Measurements from ENCODE around the gene ATP1B3. TPM values are rescaled to one million over a fixed set of nuclear protein-coding genes. Genes with fewer than 3 reads are reported as not detected.
"Not testable (repeated sequence)": the region's sequence is repeated elsewhere in the genome, so short reads cannot be mapped to it uniquely, and the experiment has no call there.

ATP1B3 gene
- total and polyA plus RNA-seq, 2 experiments from 2014 or later, result 123 to 316 TPM

DNA sequence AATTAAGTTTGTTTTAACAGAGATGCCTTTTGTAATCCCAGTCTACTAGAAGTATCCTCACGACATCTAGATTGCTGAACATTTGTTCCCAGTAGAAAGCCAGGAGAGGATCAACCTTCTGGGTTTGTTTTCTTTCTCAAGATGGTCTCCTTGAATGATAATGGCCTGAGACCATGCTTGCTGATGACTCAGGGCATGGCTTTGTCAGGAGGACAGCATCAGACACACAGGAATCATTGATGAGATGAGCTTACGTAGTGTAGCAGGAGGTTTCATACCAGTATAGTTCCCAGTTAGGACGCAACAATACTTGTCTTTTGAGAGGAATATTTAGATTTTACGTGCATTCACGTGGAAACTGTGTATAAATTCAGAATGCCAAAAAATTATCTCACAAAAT, 38.6 kb downstream of the ATP1B3 start:
- no peaks in the 10 kb centered on the region for H3K9me2 ChIP-seq (replicated peaks; ENCODE audit: insufficient read depth)
- no peaks in the 10 kb centered on the region for H3K4me1 ChIP-seq (ENCODE audit: insufficient read depth)
- H3K4me2 ChIP-seq, result no peak overlapping the region
- H4K20me1 ChIP-seq (ENCODE audit: insufficient read depth, poor library complexity, severe bottlenecking), result no peaks in the 10 kb centered on the region
- no peaks in the 10 kb centered on the region for H3K27me3 ChIP-seq
- H3K4me3 ChIP-seq, result no peak overlapping the region
- TF ChIP-seq, protein P1, sequence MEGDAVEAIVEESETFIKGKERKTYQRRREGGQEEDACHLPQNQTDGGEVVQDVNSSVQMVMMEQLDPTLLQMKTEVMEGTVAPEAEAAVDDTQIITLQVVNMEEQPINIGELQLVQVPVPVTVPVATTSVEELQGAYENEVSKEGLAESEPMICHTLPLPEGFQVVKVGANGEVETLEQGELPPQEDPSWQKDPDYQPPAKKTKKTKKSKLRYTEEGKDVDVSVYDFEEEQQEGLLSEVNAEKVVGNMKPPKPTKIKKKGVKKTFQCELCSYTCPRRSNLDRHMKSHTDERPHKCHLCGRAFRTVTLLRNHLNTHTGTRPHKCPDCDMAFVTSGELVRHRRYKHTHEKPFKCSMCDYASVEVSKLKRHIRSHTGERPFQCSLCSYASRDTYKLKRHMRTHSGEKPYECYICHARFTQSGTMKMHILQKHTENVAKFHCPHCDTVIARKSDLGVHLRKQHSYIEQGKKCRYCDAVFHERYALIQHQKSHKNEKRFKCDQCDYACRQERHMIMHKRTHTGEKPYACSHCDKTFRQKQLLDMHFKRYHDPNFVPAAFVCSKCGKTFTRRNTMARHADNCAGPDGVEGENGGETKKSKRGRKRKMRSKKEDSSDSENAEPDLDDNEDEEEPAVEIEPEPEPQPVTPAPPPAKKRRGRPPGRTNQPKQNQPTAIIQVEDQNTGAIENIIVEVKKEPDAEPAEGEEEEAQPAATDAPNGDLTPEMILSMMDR (IDR thresholded peaks at IDR 0.05; ENCODE audit: poor library complexity), result no peak
- no peak for TF ChIP-seq EZH2phosphoT487 (IDR thresholded peaks at IDR 0.05; ENCODE audit: low read depth, severe bottlenecking, unreplicated experiment)
- TF ChIP-seq EZH2 (IDR thresholded peaks at IDR 0.05; ENCODE audit: borderline replicate concordance), result no peak
- no peak overlapping the region for H3K27ac ChIP-seq
- DNase-seq (ENCODE audit: low spot score), result no peak
- H2AFZ ChIP-seq, result no peak overlapping the region
- H3K79me2 ChIP-seq, result no peaks in the 10 kb centered on the region
- H3K36me3 ChIP-seq (replicated peaks; ENCODE audit: insufficient read depth, low read depth), result no peaks in the 10 kb centered on the region
- H3K9me3 ChIP-seq (ENCODE audit: low read depth), result no peaks in the 10 kb centered on the region
- 91% methylated on average over 5 of the region's 5 CpGs for WGBS (ENCODE audit: low lambda C conversion rate, missing lambda C conversion rate)

DNA sequence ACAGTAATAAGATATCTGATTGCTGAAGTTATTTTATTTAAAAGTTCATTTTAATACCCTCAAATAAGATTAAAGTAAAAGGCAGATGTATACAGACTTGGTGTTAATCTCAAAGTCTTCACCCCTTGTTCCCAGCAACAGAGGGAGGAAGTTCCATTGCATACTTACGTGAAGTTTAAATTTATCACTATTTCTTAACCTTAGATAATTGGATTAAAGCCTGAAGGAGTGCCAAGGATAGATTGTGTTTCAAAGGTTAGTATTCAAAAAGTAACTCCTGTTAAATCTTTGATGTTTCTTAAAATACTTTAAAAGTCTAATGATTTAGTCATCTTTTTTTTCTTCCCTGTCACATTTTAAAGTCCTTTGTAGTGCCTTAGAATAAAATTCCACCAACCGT, 39.3 kb downstream of the ATP1B3 start:
- no peaks in the 10 kb centered on the region for H3K9me3 ChIP-seq (ENCODE audit: low read depth)
- H3K9me2 ChIP-seq (replicated peaks; ENCODE audit: insufficient read depth), result no peaks in the 10 kb centered on the region
- TF ChIP-seq, protein P1 (IDR thresholded peaks at IDR 0.05; ENCODE audit: poor library complexity), result no peak
- no peak for TF ChIP-seq EZH2 (IDR thresholded peaks at IDR 0.05; ENCODE audit: borderline replicate concordance)
- no peak for TF ChIP-seq EZH2phosphoT487 (IDR thresholded peaks at IDR 0.05; ENCODE audit: low read depth, severe bottlenecking, unreplicated experiment)
- H2AFZ ChIP-seq, result no peak overlapping the region
- H3K27me3 ChIP-seq, result no peaks in the 10 kb centered on the region
- H3K4me3 ChIP-seq, result no peak overlapping the region
- H3K4me2 ChIP-seq, result no peak overlapping the region
- no peaks in the 10 kb centered on the region for H3K4me1 ChIP-seq (ENCODE audit: insufficient read depth)
- no peak for DNase-seq (ENCODE audit: low spot score)
- no peaks in the 10 kb centered on the region for H3K79me2 ChIP-seq
- 69% methylated on average over 2 of the region's 2 CpGs for WGBS (ENCODE audit: low lambda C conversion rate, missing lambda C conversion rate)
- H3K27ac ChIP-seq, result no peak overlapping the region
- no peaks in the 10 kb centered on the region for H3K36me3 ChIP-seq (replicated peaks; ENCODE audit: insufficient read depth, low read depth)
- H4K20me1 ChIP-seq (ENCODE audit: insufficient read depth, poor library complexity, severe bottlenecking), result no peaks in the 10 kb centered on the region

DNA sequence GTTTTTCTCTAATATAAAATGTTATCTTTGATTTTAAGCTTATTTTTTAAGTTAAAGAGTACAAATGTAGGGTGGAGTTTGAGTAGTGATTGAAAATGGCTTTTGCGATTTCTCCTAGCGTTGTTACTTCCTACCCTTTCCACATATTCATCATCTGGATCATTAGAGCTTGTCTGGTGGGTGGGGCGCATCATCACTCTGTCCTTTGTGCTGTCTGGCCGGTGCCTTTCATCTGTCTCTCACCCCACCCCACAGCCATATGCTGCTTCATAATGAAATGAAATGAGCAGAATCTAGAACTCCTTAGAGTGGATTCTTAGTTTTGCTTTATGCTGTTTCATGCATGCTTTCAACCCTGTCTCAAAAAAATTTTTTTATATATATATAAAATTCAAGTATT, 44.3 kb downstream of the ATP1B3 start:
- Histone ChIP-seq H3K9me2 (replicated peaks; ENCODE audit: insufficient read depth) (no peaks in the 10 kb centered on the region), H4K20me1 (ENCODE audit: insufficient read depth, poor library complexity, severe bottlenecking) (no peaks in the 10 kb centered on the region), H3K4me3 (no peak overlapping the region), H2AFZ (no peak overlapping the region), H3K4me1 (ENCODE audit: insufficient read depth) (no peaks in the 10 kb centered on the region), H3K36me3 (replicated peaks; ENCODE audit: insufficient read depth, low read depth) (no peaks in the 10 kb centered on the region), H3K79me2 (no peaks in the 10 kb centered on the region), H3K4me2 (no peak overlapping the region), H3K9me3 (ENCODE audit: low read depth) (no peaks in the 10 kb centered on the region), H3K27me3 (no peaks in the 10 kb centered on the region), H3K27ac (no peak overlapping the region)
- DNase-seq (ENCODE audit: low spot score), result no peak
- TF ChIP-seq EZH2phosphoT487 (IDR thresholded peaks at IDR 0.05; ENCODE audit: low read depth, severe bottlenecking, unreplicated experiment) (no peak), EZH2 (IDR thresholded peaks at IDR 0.05; ENCODE audit: borderline replicate concordance) (no peak)
- TF ChIP-seq, protein P1 (IDR thresholded peaks at IDR 0.05; ENCODE audit: poor library complexity), result no peak
- WGBS (ENCODE audit: low lambda C conversion rate, missing lambda C conversion rate), result 91% methylated on average over 4 of the region's 4 CpGs

DNA sequence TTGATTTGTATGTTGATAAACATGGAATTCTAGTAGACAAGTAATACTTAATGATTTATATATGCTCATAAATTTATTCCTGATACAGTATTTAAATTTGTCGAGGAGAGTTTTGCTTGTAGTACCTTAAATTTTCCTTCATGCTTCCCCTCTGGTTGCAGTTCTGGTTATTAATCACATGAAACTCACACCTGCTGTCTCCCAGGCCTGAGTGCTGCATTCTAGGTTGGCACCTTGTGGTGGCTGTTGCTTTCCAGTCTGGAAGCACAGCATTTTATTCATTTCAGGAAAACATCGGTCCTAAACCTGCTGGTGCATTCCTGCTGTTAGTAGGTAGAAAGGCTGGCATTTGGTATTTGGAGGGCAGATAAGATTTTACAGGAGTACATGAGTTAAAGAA, 44.9 kb downstream of the ATP1B3 start:
- no peaks in the 10 kb centered on the region for H3K27me3 ChIP-seq
- 96% methylated on average over 2 of the region's 2 CpGs for WGBS (ENCODE audit: low lambda C conversion rate, missing lambda C conversion rate)
- no peaks in the 10 kb centered on the region for H3K9me2 ChIP-seq (replicated peaks; ENCODE audit: insufficient read depth)
- DNase-seq (ENCODE audit: low spot score), result no peak
- H3K79me2 ChIP-seq, result no peaks in the 10 kb centered on the region
- TF ChIP-seq EZH2phosphoT487 (IDR thresholded peaks at IDR 0.05; ENCODE audit: low read depth, severe bottlenecking, unreplicated experiment), result no peak
- TF ChIP-seq, protein P1 (IDR thresholded peaks at IDR 0.05; ENCODE audit: poor library complexity), result no peak
- TF ChIP-seq EZH2 (IDR thresholded peaks at IDR 0.05; ENCODE audit: borderline replicate concordance), result no peak
- no peaks in the 10 kb centered on the region for H3K36me3 ChIP-seq (replicated peaks; ENCODE audit: insufficient read depth, low read depth)
- no peaks in the 10 kb centered on the region for H4K20me1 ChIP-seq (ENCODE audit: insufficient read depth, poor library complexity, severe bottlenecking)
- H3K4me1 ChIP-seq (ENCODE audit: insufficient read depth), result no peaks in the 10 kb centered on the region
- no peak overlapping the region for H2AFZ ChIP-seq
- H3K4me2 ChIP-seq, result no peak overlapping the region
- no peak overlapping the region for H3K4me3 ChIP-seq
- H3K9me3 ChIP-seq (ENCODE audit: low read depth), result no peaks in the 10 kb centered on the region
- H3K27ac ChIP-seq, result no peak overlapping the region

DNA sequence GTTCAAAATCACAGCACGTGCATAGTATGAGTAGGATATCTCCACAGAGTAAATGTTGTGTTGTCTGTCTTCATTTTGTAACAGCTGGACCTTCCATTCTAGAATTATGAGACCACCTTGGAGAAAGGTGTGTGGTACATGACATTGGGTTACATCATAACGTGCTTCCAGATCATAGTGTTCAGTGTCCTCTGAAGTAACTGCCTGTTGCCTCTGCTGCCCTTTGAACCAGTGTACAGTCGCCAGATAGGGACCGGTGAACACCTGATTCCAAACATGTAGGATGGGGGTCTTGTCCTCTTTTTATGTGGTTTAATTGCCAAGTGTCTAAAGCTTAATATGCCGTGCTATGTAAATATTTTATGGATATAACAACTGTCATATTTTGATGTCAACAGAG, 49.2 kb downstream of the ATP1B3 start:
- H3K9me2 ChIP-seq (replicated peaks; ENCODE audit: insufficient read depth); H3K27ac ChIP-seq; H3K36me3 ChIP-seq (replicated peaks; ENCODE audit: insufficient read depth, low read depth); H3K4me2 ChIP-seq; H2AFZ ChIP-seq; H3K27me3 ChIP-seq; H3K4me1 ChIP-seq (ENCODE audit: insufficient read depth); DNase-seq (ENCODE audit: low spot score); H3K9me3 ChIP-seq (ENCODE audit: low read depth); H3K4me3 ChIP-seq; H3K79me2 ChIP-seq; H4K20me1 ChIP-seq (ENCODE audit: insufficient read depth, poor library complexity, severe bottlenecking): not testable (repeated sequence)
- 91% methylated on average over 5 of the region's 5 CpGs for WGBS (ENCODE audit: low lambda C conversion rate, missing lambda C conversion rate)

All from hepatocyte (in vitro differentiated cells).